Smooth muscle cell (in vitro differentiated cells): ENCODE measurements around the gene RIN3. TPM values are rescaled to one million over a fixed set of nuclear protein-coding genes. Genes with fewer than 3 reads are reported as not detected.

Experiments used
- DNase-seq: peaks from one replicate; lab custom pipeline; 2025; ENCODE audit not compliant: unreplicated experiment; lab: John Stamatoyannopoulos, UW
- H2AFZ ChIP-seq: fragments of 200-600 bp; sonication (generic); 2 replicates; pipeline ENCODE4 v1.6.0; 2016; ENCODE audit warnings: antibody characterized with exemption, low read depth, mild to moderate bottlenecking
- H3F3A ChIP-seq: fragments of 200-600 bp; sonication (generic); 2 replicates; pipeline ENCODE4 v1.6.0; 2017; ENCODE audit warnings: antibody characterized with exemption, low read depth
- H3K27ac ChIP-seq: fragments of 200-600 bp; sonication (generic); 2 replicates; pipeline ENCODE4 v1.5.1; 2016; ENCODE audit warnings: low read depth, mild to moderate bottlenecking
- H3K27me3 ChIP-seq: fragments of 200-600 bp; sonication (generic); 2 replicates; pipeline ENCODE4 v1.6.1; 2016; ENCODE audit warnings: low read depth, mild to moderate bottlenecking
- H3K36me3 ChIP-seq: fragments of 200-600 bp; sonication (generic); 2 replicates; pipeline ENCODE4 v1.5.1; 2016; ENCODE audit warnings: low read depth
- H3K4me1 ChIP-seq: fragments of 200-600 bp; sonication (generic); 2 replicates; pipeline ENCODE4 v1.5.1; 2016; ENCODE audit warnings: low read depth
- H3K4me2 ChIP-seq: fragments of 200-600 bp; sonication (generic); 2 replicates; pipeline ENCODE4 v1.6.0; 2016; ENCODE audit warnings: mild to moderate bottlenecking
- H3K4me3 ChIP-seq: fragments of 200-600 bp; sonication (generic); 2 replicates; pipeline ENCODE4 v1.5.1; 2016; ENCODE audit warnings: mild to moderate bottlenecking
- H3K79me2 ChIP-seq: fragments of 200-600 bp; sonication (generic); 2 replicates; pipeline ENCODE4 v1.6.0; 2016; ENCODE audit warnings: low read depth, mild to moderate bottlenecking
- H3K9ac ChIP-seq: fragments of 200-600 bp; sonication (generic); 2 replicates; pipeline ENCODE4 v1.6.0; 2016; ENCODE audit warnings: low read depth
- H3K9me3 ChIP-seq: fragments of 200-600 bp; sonication (generic); replicated peaks from 2 replicates; pipeline ENCODE4 v1.5.1; 2016; ENCODE audit warnings: low read depth
- H4K20me1 ChIP-seq: fragments of 200-600 bp; sonication (generic); 2 replicates; pipeline ENCODE4 v1.6.0; 2016; ENCODE audit warnings: low read depth
- CTCF ChIP-seq: fragments of 200-600 bp; sonication (generic); IDR thresholded peaks from 2 replicates; pipeline ENCODE4 v1.5.1; 2017; ENCODE audit warnings: borderline replicate concordance, mild to moderate bottlenecking, antibody characterized with exemption; ENCODE audit not compliant: insufficient read depth, poor library complexity, severe bottlenecking
- WGBS: methylation state at CpG from one replicate; pipeline ENCODE4 v1.1.7; 2016; ENCODE audit warnings: low lambda C conversion rate; 5-methylcytosine and 5-hydroxymethylcytosine counted together
- polyA plus RNA-seq: library from polyadenylated mRNA; unstranded; fragments of >200 nt; fragmentation: Nextera tagmentation; extraction: Ambion mirVana; gene quantifications from 2 replicates; pipeline ENCODE4 v1.2.1, GENCODE V29; 2016
- total RNA-seq: library from RNA; depleted of rRNA; stranded (reverse); fragments of >200 nt; gene quantifications from 2 replicates; pipeline ENCODE4 v1.2.3, GENCODE V29; 2014

RIN3 gene
- total and polyA plus RNA-seq, 2 experiments from 2014 or later = 2.7 to 3.8 TPM

DNA sequence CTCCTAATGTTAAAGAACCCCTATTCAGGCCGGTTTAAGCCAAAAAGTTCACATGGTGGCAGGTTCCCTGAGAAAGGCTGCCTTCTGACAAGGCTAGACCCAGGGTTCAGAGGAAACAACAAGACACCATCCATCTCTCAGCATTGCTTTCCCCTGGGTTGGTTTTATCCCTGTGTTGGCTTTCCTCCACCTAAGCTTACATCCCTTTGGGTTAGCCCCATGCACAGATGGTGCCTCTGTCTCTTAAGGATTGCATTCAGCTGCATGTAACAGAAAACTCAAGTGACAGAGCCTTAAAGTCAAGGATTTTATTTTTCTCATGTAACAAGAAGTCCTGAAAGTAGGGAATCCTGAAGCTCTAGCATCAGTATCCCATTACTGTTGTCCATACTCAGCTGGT lies 42.8 kb upstream of the RIN3 start:
- H3K27ac ChIP-seq = no peak overlapping the region
- H3K79me2 ChIP-seq = no peaks in the 10 kb centered on the region
- no peak overlapping the region for H3K9ac ChIP-seq
- no peak overlapping the region for H2AFZ ChIP-seq
- 92% methylated on average over 1 of the region's 1 CpG for WGBS
- H3K4me3 ChIP-seq = no peak overlapping the region
- H3K27me3 ChIP-seq = no peaks in the 10 kb centered on the region
- H3K9me3 ChIP-seq = no peaks in the 10 kb centered on the region
- H3K36me3 ChIP-seq = no peaks in the 10 kb centered on the region
- no peaks in the 10 kb centered on the region for H3K4me1 ChIP-seq
- no peaks in the 10 kb centered on the region for H4K20me1 ChIP-seq
- no peaks in the 10 kb centered on the region for H3F3A ChIP-seq
- H3K4me2 ChIP-seq = no peak overlapping the region
- no peak for DNase-seq
- TF ChIP-seq CTCF = no peak

DNA sequence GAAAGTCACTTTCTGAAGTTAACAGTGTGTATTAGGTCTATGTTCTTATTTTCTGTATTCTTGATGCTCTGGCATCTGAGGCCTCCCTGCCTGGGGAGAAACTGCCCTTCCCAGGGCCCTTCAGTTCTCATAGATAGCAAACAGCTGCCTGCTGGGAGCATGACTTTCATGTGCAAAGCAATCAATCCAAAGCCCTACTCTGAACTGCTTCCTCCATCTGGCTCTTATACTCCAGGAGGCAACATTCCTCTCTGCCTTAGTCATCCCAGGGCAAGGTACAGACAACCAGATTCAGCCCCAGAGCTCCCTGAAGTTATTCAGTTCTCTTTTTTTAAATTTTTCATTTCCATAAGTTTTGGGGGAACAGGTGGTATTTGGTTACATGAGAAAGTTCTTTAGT lies 41.7 kb upstream of the RIN3 start:
- TF ChIP-seq CTCF = no peak
- DNase-seq = no peak
- H3K9me3 ChIP-seq = no peaks in the 10 kb centered on the region
- H2AFZ ChIP-seq = no peak overlapping the region
- no peaks in the 10 kb centered on the region for H4K20me1 ChIP-seq
- no peak overlapping the region for H3K9ac ChIP-seq
- no peaks in the 10 kb centered on the region for H3F3A ChIP-seq
- H3K36me3 ChIP-seq = no peaks in the 10 kb centered on the region
- H3K4me3 ChIP-seq = no peak overlapping the region
- H3K79me2 ChIP-seq = no peaks in the 10 kb centered on the region
- H3K4me1 ChIP-seq = no peaks in the 10 kb centered on the region
- H3K27ac ChIP-seq = no peak overlapping the region
- H3K27me3 ChIP-seq = no peaks in the 10 kb centered on the region
- no peak overlapping the region for H3K4me2 ChIP-seq

- Histone ChIP-seq H3K4me3 (no peak overlapping the region), H3K27ac (no peak overlapping the region), H3K27me3 (no peaks in the 10 kb centered on the region), H3K9ac (no peak overlapping the region), H3K36me3 (no peaks in the 10 kb centered on the region), H4K20me1 (no peaks in the 10 kb centered on the region), H3K4me1 (no peaks in the 10 kb centered on the region), H3K4me2 (no peak overlapping the region), H3F3A (no peaks in the 10 kb centered on the region), H3K9me3 (no peaks in the 10 kb centered on the region), H3K79me2 (no peaks in the 10 kb centered on the region), H2AFZ (no peak overlapping the region)
- WGBS = 95% methylated on average over 1 of the region's 1 CpG
- no peak for TF ChIP-seq CTCF
- no peak for DNase-seq
Measured at GRCh38 chr14:92472860-92473259, 40.7 kb upstream of the RIN3 start.

DNA sequence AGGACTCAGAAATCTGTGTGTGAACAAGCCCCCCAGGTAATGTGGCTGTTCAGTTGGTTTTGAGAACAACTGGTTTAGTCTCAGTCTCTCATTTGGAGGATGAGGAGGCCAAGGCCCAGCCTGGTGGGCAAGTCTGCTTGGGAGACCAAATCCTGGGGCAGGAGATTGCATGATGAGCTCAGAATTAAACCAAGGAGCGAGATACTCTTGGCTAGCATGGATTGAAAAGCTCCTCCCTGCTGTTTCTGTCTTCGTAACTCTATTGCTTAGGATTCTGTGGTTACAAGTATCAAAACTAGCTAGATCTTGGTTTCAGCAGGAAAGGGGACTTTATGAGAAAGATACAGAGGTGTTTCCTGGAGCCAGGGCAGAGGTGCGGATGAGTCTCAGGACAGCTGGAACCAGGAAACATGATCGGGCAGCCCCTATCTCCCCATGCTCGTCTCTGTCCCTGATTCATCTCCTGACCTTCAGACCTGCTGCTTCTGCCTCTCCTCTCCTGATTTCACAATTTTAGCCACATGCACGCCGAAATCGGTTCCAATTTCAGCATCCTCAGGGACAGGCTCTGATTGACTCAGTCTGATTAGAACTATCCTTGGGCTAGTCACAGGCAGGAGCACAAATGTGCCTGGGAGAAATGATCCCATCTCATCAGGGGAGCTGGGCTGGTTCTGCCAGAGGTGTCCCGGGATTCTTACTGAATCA lies 40.2 kb upstream of the RIN3 start:
- H2AFZ ChIP-seq = no peak overlapping the region
- no peaks in the 10 kb centered on the region for H4K20me1 ChIP-seq
- no peaks in the 10 kb centered on the region for H3K27me3 ChIP-seq
- no peak for DNase-seq
- no peaks in the 10 kb centered on the region for H3K36me3 ChIP-seq
- 84% methylated on average over 9 of the region's 9 CpGs for WGBS
- H3K4me1 ChIP-seq = no peaks in the 10 kb centered on the region
- H3K4me2 ChIP-seq = no peak overlapping the region
- no peak overlapping the region for H3K4me3 ChIP-seq
- no peak overlapping the region for H3K27ac ChIP-seq
- no peak overlapping the region for H3K9ac ChIP-seq
- TF ChIP-seq CTCF = no peak
- H3K79me2 ChIP-seq = no peaks in the 10 kb centered on the region
- no peaks in the 10 kb centered on the region for H3K9me3 ChIP-seq
- no peaks in the 10 kb centered on the region for H3F3A ChIP-seq
